ENCODE data around the gene RYR2. TPM values are rescaled to one million over a fixed set of nuclear protein-coding genes. Genes with fewer than 3 reads are reported as not detected.
"Not testable (repeated sequence)": the region's sequence is repeated elsewhere in the genome, so short reads cannot be mapped to it uniquely, and the experiment has no call there.

The RYR2 gene
- total RNA-seq, 6 experiments from 2014 or later = 0.05 to 0.17 TPM; not detected in 4

- TF ChIP-seq CTCF (IDR thresholded peaks at IDR 0.05) = no peak
- H3K4me1 Mint-ChIP-seq (ENCODE audit: low read depth) = no peaks in the 10 kb centered on the region
- DNase-seq = no peak
- H3K9me3 Mint-ChIP-seq = peaks cover 45% of the 10 kb centered on the region
- no peaks in the 10 kb centered on the region for H3K27me3 Mint-ChIP-seq (ENCODE audit: insufficient read depth)
- H3K27ac Mint-ChIP-seq = no peak overlapping the region
- H3K36me3 Mint-ChIP-seq (ENCODE audit: low read depth) = no peaks in the 10 kb centered on the region
- H3K4me3 Mint-ChIP-seq = no peak overlapping the region
Observed at GRCh38 chr1:237583756-237584155, 541.8 kb downstream of the RYR2 start.

GRCh38 chr1:237590386-237590785, 548.4 kb downstream of the RYR2 start:
- Mint-ChIP-seq H3K27ac (no peak overlapping the region), H3K4me3 (no peak overlapping the region), H3K27me3 (ENCODE audit: insufficient read depth) (no peaks in the 10 kb centered on the region; the same call in 1 of the 2 replicates), H3K4me1 (ENCODE audit: low read depth) (no peaks in the 10 kb centered on the region), H3K36me3 (ENCODE audit: low read depth) (no peaks in the 10 kb centered on the region; the same call in 1 of the 2 replicates), H3K9me3 (peaks cover 42% of the 10 kb centered on the region)
- no peak for DNase-seq
- no peak for TF ChIP-seq CTCF (IDR thresholded peaks at IDR 0.05)

- H3K36me3 Mint-ChIP-seq (ENCODE audit: low read depth) = no peaks in the 10 kb centered on the region; the same call in 1 of the 2 replicates
- H3K27me3 Mint-ChIP-seq (ENCODE audit: insufficient read depth) = no peaks in the 10 kb centered on the region; the same call in 1 of the 2 replicates
- H3K4me1 Mint-ChIP-seq (ENCODE audit: low read depth) = no peaks in the 10 kb centered on the region
- H3K4me3 Mint-ChIP-seq = no peak overlapping the region
- peaks cover 48% of the 10 kb centered on the region for H3K9me3 Mint-ChIP-seq
- no peak overlapping the region for H3K27ac Mint-ChIP-seq
- no peak for DNase-seq
- TF ChIP-seq CTCF (IDR thresholded peaks at IDR 0.05) = no peak
Observed at GRCh38 chr1:237591353-237591752, 549.4 kb downstream of the RYR2 start.

GRCh38 chr1:237603036-237603568, 561.1 kb downstream of the RYR2 start:
- H3K27ac Mint-ChIP-seq; H3K4me3 Mint-ChIP-seq; H3K4me1 Mint-ChIP-seq (ENCODE audit: low read depth); H3K27me3 Mint-ChIP-seq (ENCODE audit: insufficient read depth); H3K36me3 Mint-ChIP-seq (ENCODE audit: low read depth); DNase-seq: not testable (repeated sequence)
- H3K9me3 Mint-ChIP-seq = peaks cover 45% of the 10 kb centered on the region

GRCh38 chr1:237608433-237608832, 566.4 kb downstream of the RYR2 start:
- Mint-ChIP-seq H3K4me3 (no peak overlapping the region), H3K36me3 (ENCODE audit: low read depth) (no peaks in the 10 kb centered on the region), H3K27me3 (ENCODE audit: insufficient read depth) (no peaks in the 10 kb centered on the region), H3K4me1 (ENCODE audit: low read depth) (no peaks in the 10 kb centered on the region), H3K9me3 (peaks cover 57% of the 10 kb centered on the region), H3K27ac (no peak overlapping the region)
- no peak for DNase-seq
- TF ChIP-seq CTCF (IDR thresholded peaks at IDR 0.05) = no peak

- TF ChIP-seq CTCF (IDR thresholded peaks at IDR 0.05) = no peak
- no peak overlapping the region for H3K27ac Mint-ChIP-seq
- H3K36me3 Mint-ChIP-seq (ENCODE audit: low read depth) = no peaks in the 10 kb centered on the region
- DNase-seq = no peak
- H3K4me3 Mint-ChIP-seq = no peak overlapping the region
- no peaks in the 10 kb centered on the region for H3K27me3 Mint-ChIP-seq (ENCODE audit: insufficient read depth)
- H3K9me3 Mint-ChIP-seq = peaks cover 59% of the 10 kb centered on the region
- H3K4me1 Mint-ChIP-seq (ENCODE audit: low read depth) = no peaks in the 10 kb centered on the region
Observed at GRCh38 chr1:237610157-237610556, 568.2 kb downstream of the RYR2 start.
